ENCODE data around the gene COLEC12. TPM values are rescaled to one million over a fixed set of nuclear protein-coding genes. Genes with fewer than 3 reads are reported as not detected.

The COLEC12 gene
- total RNA-seq, 1 experiment from 2014 or later, result 0.03 TPM

DNA sequence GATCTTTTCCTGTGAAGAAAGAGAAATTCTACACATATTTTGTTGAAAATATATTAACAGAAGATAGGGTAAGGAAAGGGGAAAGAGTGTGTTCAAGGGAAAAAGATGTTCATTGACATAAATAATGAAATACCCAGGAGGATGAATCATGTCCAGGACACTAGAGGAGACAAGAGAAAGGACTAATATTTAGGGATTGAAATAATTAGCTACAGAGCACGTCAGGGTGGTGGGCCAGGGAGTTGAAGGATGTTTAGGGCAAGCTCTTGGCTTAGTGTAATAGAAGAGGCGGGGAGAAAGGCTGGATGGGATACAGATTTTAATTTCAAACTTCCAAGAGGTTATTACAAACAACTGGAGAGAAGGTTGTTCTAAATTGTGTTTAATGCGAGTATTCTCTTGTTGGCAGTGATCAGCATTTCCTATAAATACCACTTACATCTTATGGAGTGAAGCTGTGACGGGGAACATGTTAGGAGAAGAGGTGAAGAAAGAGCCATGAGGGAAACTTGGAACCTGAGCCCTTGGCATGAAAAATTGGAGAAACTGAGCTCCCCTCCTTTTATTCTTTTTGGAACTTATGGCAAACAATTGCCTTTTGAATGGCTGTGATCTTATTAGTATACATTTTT, 43.1 kb upstream of the COLEC12 start:
- TF ChIP-seq TCF7L2 (IDR thresholded peaks at IDR 0.05; ENCODE audit: low read depth, low read length), result no peak
- TF ChIP-seq SIN3A (IDR thresholded peaks at IDR 0.05; ENCODE audit: borderline replicate concordance, insufficient read depth, low read depth, low read length), result no peak
- TF ChIP-seq, protein P1, sequence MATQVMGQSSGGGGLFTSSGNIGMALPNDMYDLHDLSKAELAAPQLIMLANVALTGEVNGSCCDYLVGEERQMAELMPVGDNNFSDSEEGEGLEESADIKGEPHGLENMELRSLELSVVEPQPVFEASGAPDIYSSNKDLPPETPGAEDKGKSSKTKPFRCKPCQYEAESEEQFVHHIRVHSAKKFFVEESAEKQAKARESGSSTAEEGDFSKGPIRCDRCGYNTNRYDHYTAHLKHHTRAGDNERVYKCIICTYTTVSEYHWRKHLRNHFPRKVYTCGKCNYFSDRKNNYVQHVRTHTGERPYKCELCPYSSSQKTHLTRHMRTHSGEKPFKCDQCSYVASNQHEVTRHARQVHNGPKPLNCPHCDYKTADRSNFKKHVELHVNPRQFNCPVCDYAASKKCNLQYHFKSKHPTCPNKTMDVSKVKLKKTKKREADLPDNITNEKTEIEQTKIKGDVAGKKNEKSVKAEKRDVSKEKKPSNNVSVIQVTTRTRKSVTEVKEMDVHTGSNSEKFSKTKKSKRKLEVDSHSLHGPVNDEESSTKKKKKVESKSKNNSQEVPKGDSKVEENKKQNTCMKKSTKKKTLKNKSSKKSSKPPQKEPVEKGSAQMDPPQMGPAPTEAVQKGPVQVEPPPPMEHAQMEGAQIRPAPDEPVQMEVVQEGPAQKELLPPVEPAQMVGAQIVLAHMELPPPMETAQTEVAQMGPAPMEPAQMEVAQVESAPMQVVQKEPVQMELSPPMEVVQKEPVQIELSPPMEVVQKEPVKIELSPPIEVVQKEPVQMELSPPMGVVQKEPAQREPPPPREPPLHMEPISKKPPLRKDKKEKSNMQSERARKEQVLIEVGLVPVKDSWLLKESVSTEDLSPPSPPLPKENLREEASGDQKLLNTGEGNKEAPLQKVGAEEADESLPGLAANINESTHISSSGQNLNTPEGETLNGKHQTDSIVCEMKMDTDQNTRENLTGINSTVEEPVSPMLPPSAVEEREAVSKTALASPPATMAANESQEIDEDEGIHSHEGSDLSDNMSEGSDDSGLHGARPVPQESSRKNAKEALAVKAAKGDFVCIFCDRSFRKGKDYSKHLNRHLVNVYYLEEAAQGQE (IDR thresholded peaks at IDR 0.05; ENCODE audit: insufficient read depth in 1 of 2, low read depth in 2 of 2, low read length in 1 of 2), result no peak
- no peak for TF ChIP-seq POLR2AphosphoS5 (IDR thresholded peaks at IDR 0.05; ENCODE audit: low read depth, low read length)
- TF ChIP-seq, protein P2, sequence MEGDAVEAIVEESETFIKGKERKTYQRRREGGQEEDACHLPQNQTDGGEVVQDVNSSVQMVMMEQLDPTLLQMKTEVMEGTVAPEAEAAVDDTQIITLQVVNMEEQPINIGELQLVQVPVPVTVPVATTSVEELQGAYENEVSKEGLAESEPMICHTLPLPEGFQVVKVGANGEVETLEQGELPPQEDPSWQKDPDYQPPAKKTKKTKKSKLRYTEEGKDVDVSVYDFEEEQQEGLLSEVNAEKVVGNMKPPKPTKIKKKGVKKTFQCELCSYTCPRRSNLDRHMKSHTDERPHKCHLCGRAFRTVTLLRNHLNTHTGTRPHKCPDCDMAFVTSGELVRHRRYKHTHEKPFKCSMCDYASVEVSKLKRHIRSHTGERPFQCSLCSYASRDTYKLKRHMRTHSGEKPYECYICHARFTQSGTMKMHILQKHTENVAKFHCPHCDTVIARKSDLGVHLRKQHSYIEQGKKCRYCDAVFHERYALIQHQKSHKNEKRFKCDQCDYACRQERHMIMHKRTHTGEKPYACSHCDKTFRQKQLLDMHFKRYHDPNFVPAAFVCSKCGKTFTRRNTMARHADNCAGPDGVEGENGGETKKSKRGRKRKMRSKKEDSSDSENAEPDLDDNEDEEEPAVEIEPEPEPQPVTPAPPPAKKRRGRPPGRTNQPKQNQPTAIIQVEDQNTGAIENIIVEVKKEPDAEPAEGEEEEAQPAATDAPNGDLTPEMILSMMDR (IDR thresholded peaks at IDR 0.05), result no peak
- H3K9me3 ChIP-seq (ENCODE audit: control insufficient read depth, insufficient read depth, low read depth, low read length), result no peaks in the 10 kb centered on the region
- POLR2A ChIA-PET, result no interaction called here
- ATAC-seq, result no peak
- no peaks in the 10 kb centered on the region for H3K36me3 ChIP-seq (ENCODE audit: control insufficient read depth, insufficient read depth, low read length)
- no TSS peak for BruUV-seq (replicated peaks)
- H3K4me1 ChIP-seq (ENCODE audit: control insufficient read depth, insufficient read depth, low read length), result no peaks in the 10 kb centered on the region
- CTCF ChIA-PET, result no interaction called here
- intact Hi-C loops (cut with micrococcal nuclease; ENCODE audit: unreplicated experiment) (no loop called here), in situ Hi-C loops (cut with HindIII; ENCODE audit: low pct_unique_long_range_greater_than_20kb, low sequenced_read_pairs) (no loop called here)
- DNase-seq (ENCODE audit: low read depth, low spot score), result no peak
- H3K27ac ChIP-seq (ENCODE audit: low read length), result no peak overlapping the region
- no peak overlapping the region for H3K4me3 ChIP-seq (ENCODE audit: low read depth in 2 of 2, low read length in 2 of 2)
- H3K27me3 ChIP-seq (ENCODE audit: control insufficient read depth, insufficient read depth, low read length), result peaks cover 7% of the 10 kb centered on the region; the same call in 1 of the 2 replicates

DNA sequence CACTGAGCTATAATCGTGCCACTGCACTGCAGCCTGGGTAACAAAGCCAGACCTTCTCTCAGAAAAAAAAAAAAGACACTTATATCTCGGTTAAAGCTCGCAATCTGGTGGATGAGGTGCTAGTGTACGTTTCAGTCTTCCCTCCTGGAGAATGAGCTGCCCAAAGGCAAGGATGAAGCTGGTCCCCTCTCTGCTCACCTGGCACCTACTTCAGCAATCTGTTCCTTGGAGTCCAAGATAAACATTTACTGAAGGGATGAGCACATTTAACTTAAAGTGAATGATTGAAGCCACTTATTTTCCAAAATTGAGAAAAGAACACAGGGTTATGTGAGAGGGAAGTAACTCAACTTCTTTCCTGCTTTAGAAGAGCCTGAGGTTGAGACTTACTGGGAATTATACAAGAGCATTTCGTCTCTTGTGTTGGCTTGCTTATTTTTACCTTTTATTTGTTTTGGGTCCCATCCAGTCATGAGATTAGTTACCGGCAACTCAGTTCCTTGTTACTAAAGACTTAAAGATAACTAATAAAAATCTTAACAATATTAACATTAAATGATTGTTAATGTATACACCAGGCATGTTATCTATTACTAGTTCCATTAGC, 33.6 kb upstream of the COLEC12 start:
- Histone ChIP-seq H3K36me3 (ENCODE audit: control insufficient read depth, insufficient read depth, low read length) (no peaks in the 10 kb centered on the region), H3K4me3 (ENCODE audit: low read depth in 2 of 2, low read length in 2 of 2) (no peak overlapping the region), H3K27me3 (ENCODE audit: control insufficient read depth, insufficient read depth, low read length) (no peaks in the 10 kb centered on the region), H3K4me1 (ENCODE audit: control insufficient read depth, insufficient read depth, low read length) (no peaks in the 10 kb centered on the region), H3K9me3 (ENCODE audit: control insufficient read depth, insufficient read depth, low read depth, low read length) (no peaks in the 10 kb centered on the region), H3K27ac (ENCODE audit: low read length) (no peak overlapping the region)
- CTCF ChIA-PET, result no interaction called here
- intact Hi-C loops (cut with micrococcal nuclease; ENCODE audit: unreplicated experiment) (no loop called here), in situ Hi-C loops (cut with HindIII; ENCODE audit: low pct_unique_long_range_greater_than_20kb, low sequenced_read_pairs) (no loop called here)
- no peak for ATAC-seq
- POLR2A ChIA-PET, result no interaction called here
- TF ChIP-seq POLR2AphosphoS5 (IDR thresholded peaks at IDR 0.05; ENCODE audit: low read depth, low read length) (no peak), SIN3A (IDR thresholded peaks at IDR 0.05; ENCODE audit: borderline replicate concordance, insufficient read depth, low read depth, low read length) (no peak), TCF7L2 (IDR thresholded peaks at IDR 0.05; ENCODE audit: low read depth, low read length) (no peak)
- TF ChIP-seq, protein P2 (IDR thresholded peaks at IDR 0.05), result no peak
- TF ChIP-seq, protein P1 (IDR thresholded peaks at IDR 0.05; ENCODE audit: insufficient read depth in 1 of 2, low read depth in 2 of 2, low read length in 1 of 2), result no peak
- BruUV-seq (replicated peaks), result no TSS peak
- DNase-seq (ENCODE audit: low read depth, low spot score), result no peak

All from Panc1 (cell line).